A549 treated with GW870086 at 1 μM for 4 hours (cell line): ENCODE data around the gene CARMIL1. TPM values are rescaled to one million over a fixed set of nuclear protein-coding genes. Genes with fewer than 3 reads are reported as not detected.

Experiments
- total RNA-seq: library from RNA; stranded (reverse); fragments of 200-300 nt; extraction: Qiagen RNA extraction; gene quantifications from 5 replicates; pipeline ENCODE4 v1.2.3, GENCODE V29; 2022; ENCODE audit warnings: low read depth

CARMIL1 gene
- total RNA-seq, result 7.2 to 7.8 TPM (median 7.6 TPM) in 5 replicates

GRCh38 chr6:25278914-25279747 lies at the start of gene CARMIL1:
Gene CARMIL1 (plus strand): TSS chr6:25279374. CDS start chr6:25279796, 422 bp downstream.

GRCh38 chr6:25652007-25652515 lies 372.9 kb downstream of the CARMIL1 start, which contains the start of gene SCGN:
Gene SCGN (plus strand): TSS chr6:25652215. CDS start chr6:25652404, 189 bp downstream.

